C4-2B (cell line): Measurements from ENCODE around the gene GDF10.

ENCODE experiments used
- CTCF ChIP-seq: fragments of 450-650 bp; conservative IDR thresholded peaks from 2 replicates; pipeline ENCODE4 v1.5.1; 2017; ENCODE audit warnings: mild to moderate bottlenecking
- ZFX ChIP-seq: fragments of 450-650 bp; IDR thresholded peaks from 2 replicates; pipeline ENCODE4 v1.6.1; 2017

GRCh38 chr10:47358457-47358856 lies 58.5 kb downstream of the GDF10 start:
- TF ChIP-seq CTCF (no peak), ZFX (no peak)
